Fibroblast of pulmonary artery (primary cell): Measurements from ENCODE around the gene ZNF469.

Source experiments
- DNase-seq: peaks from one replicate; pipeline ENCODE4 v3.0.0-alpha.2; 2010; ENCODE audit warnings: low read depth
- H3K4me3 ChIP-seq: replicated peaks from 2 replicates; pipeline ENCODE4 v1.5.1; 2011; ENCODE audit warnings: low read depth, mild to moderate bottlenecking, control low read depth, low read length, moderate library complexity
- CTCF ChIP-seq: IDR thresholded peaks from 2 replicates; pipeline ENCODE4 v1.5.1; 2011; ENCODE audit warnings: mild to moderate bottlenecking, control low read depth, low read length, inconsistent platforms; ENCODE audit errors: missing control alignments

Gene ZNF469

GRCh38 chr16:88432174-88432573 lies 49.4 kb downstream of the ZNF469 start:
- no peak overlapping the region for H3K4me3 ChIP-seq
- TF ChIP-seq CTCF: no peak
- no peak for DNase-seq
